HL-60 (cell line): ENCODE data around the gene PNMA8B.
A peak's percentile ranks its signal among the peaks of the same experiment; 100 is the strongest.

Experiments used
- DNase-seq, 2 experiments: peaks; one replicate each; pipeline ENCODE4 v3.0.0-alpha.2; 2010 to 2020; ENCODE audit warnings: low read depth in 1 of 2, low spot score in 1 of 2
- H3K27ac ChIP-seq: fragments of 250-450 bp; sonication (Bioruptor Pico); replicated peaks from 2 replicates; pipeline ENCODE4 v1.5.1; 2020; ENCODE audit warnings: mild to moderate bottlenecking, moderate library complexity
- H3K27me3 ChIP-seq: fragments of 250-450 bp; sonication (Bioruptor Pico); 2 replicates; pipeline ENCODE4 v1.5.1; 2021; ENCODE audit warnings: mild to moderate bottlenecking, moderate library complexity; ENCODE audit not compliant: insufficient read depth, poor library complexity, severe bottlenecking
- H3K4me3 ChIP-seq: replicated peaks from 2 replicates; pipeline ENCODE4 v1.5.1; 2011; ENCODE audit warnings: mild to moderate bottlenecking, control low read depth, low read length; ENCODE audit not compliant: insufficient read depth
- GABPA ChIP-seq: IDR thresholded peaks from 2 replicates; pipeline ENCODE4 v1.6.1; 2012; ENCODE audit warnings: low read depth
- POLR2AphosphoS5 ChIP-seq: IDR thresholded peaks from 2 replicates; pipeline ENCODE4 v1.6.1; 2012; ENCODE audit warnings: low read depth
- REST ChIP-seq: IDR thresholded peaks from 2 replicates; pipeline ENCODE4 v1.6.1; 2012; ENCODE audit warnings: low read depth; ENCODE audit not compliant: insufficient replicate concordance
- SPI1 ChIP-seq: IDR thresholded peaks from 2 replicates; pipeline ENCODE4 v1.6.1; 2012; ENCODE audit warnings: low read depth, mild to moderate bottlenecking, borderline replicate concordance
- TF ChIP-seq, protein P1 (sequence below): IDR thresholded peaks from one replicate; pipeline ENCODE4 v1.5.1; 2011; ENCODE audit warnings: low read length, control low read depth, inconsistent platforms; ENCODE audit not compliant: insufficient read depth

PNMA8B gene

GRCh38 chr19:46490774-46491173, 4.9 kb downstream of the PNMA8B start:
- Histone ChIP-seq H3K4me3 (no peak overlapping the region), H3K27ac (no peak overlapping the region), H3K27me3 (peaks cover 37% of the 10 kb centered on the region)
- DNase-seq, result no peak
- no peak for TF ChIP-seq GABPA
- no peak for TF ChIP-seq REST
- no peak for TF ChIP-seq SPI1
- TF ChIP-seq, protein P1, sequence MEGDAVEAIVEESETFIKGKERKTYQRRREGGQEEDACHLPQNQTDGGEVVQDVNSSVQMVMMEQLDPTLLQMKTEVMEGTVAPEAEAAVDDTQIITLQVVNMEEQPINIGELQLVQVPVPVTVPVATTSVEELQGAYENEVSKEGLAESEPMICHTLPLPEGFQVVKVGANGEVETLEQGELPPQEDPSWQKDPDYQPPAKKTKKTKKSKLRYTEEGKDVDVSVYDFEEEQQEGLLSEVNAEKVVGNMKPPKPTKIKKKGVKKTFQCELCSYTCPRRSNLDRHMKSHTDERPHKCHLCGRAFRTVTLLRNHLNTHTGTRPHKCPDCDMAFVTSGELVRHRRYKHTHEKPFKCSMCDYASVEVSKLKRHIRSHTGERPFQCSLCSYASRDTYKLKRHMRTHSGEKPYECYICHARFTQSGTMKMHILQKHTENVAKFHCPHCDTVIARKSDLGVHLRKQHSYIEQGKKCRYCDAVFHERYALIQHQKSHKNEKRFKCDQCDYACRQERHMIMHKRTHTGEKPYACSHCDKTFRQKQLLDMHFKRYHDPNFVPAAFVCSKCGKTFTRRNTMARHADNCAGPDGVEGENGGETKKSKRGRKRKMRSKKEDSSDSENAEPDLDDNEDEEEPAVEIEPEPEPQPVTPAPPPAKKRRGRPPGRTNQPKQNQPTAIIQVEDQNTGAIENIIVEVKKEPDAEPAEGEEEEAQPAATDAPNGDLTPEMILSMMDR, result no peak
- TF ChIP-seq POLR2AphosphoS5, result no peak

GRCh38 chr19:46489445-46490272, 6.0 kb downstream of the PNMA8B start:
- Histone ChIP-seq H3K4me3 (0 out of 2 replicates have a peak overlapping the region, but pooled peaks have one; percentile 8), H3K27me3 (peaks cover 28% of the 10 kb centered on the region), H3K27ac (peak overlapping the region; percentile 23; the same call in 1 of the 2 replicates)
- DNase-seq, result no peak
- TF ChIP-seq SPI1 (no peak), GABPA (no peak), REST (no peak), POLR2AphosphoS5 (no peak)

DNA sequence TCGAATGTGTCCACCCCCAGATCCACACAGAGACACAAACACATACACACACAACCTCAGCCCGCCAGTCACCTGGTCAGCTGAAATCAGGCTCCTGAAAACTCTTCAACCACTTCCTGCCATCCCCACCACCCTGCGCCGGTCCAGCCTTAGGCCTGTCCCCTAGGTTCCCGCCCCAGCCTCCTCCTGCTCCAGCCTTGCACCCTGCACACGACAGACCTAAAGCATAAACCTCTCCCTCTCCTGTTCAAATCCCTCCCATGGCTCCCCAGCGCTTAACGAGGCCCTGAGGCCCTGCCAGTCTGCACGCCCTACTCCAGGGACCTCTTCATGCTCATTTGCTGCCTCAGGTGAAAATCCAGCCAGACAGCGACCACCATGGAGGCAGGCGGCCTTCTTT, 7.1 kb downstream of the PNMA8B start:
- DNase-seq, result no peak
- peaks cover 23% of the 10 kb centered on the region for H3K27me3 ChIP-seq
- H3K4me3 ChIP-seq, result no peak overlapping the region
- H3K27ac ChIP-seq, result no peak overlapping the region
- TF ChIP-seq POLR2AphosphoS5 (no peak), REST (no peak), GABPA (no peak), SPI1 (no peak)
- TF ChIP-seq, protein P1, result no peak
